Esophagus squamous epithelium (tissue), 5 donors: ENCODE measurements around the gene CMA1. TPM values are rescaled to one million over a fixed set of nuclear protein-coding genes. Genes with fewer than 3 reads are reported as not detected.

ENCODE experiments used
- DNase-seq: peaks from one replicate; lab custom pipeline; 2025; lab: John Stamatoyannopoulos, UW
- H3K27ac ChIP-seq, 4 donors: fragments of 200-600 bp; sonication (generic); one replicate each; pipeline ENCODE4 v1.5.1; 2016 to 2019; ENCODE audit warnings: mild to moderate bottlenecking in 1 of 4
- H3K27me3 ChIP-seq, 4 donors: fragments of 200-600 bp; sonication (generic); 1 replicate in 3 of 4; 2 replicates in 1 of 4; pipeline versions ENCODE4 v1.5.1 to v1.6.0; 2017 to 2021; ENCODE audit warnings: antibody characterized with exemption in 1 of 4
- H3K36me3 ChIP-seq, 3 donors: fragments of 200-600 bp; sonication (generic); one replicate each; pipeline ENCODE4 v1.5.1; 2016 to 2019
- H3K4me1 ChIP-seq, 3 donors: fragments of 200-600 bp; sonication (generic); one replicate each; pipeline ENCODE4 v1.5.1; 2017 to 2019
- H3K4me3 ChIP-seq, 4 donors: fragments of 200-600 bp; sonication (generic); 1 replicate in 3 of 4; 2 replicates in 1 of 4; pipeline ENCODE4 v1.5.1; 2016 to 2019; ENCODE audit warnings: mild to moderate bottlenecking in 2 of 4, moderate library complexity in 1 of 4
- H3K9me3 ChIP-seq, 3 donors: fragments of 200-600 bp; sonication (generic); one replicate each; pipeline ENCODE4 v1.5.1; 2016 to 2019
- POLR2A ChIP-seq, 4 donors: fragments of 450-650 bp; IDR thresholded peaks; one replicate each; pipeline ENCODE4 v1.6.1; 2017; ENCODE audit warnings: antibody characterized with exemption in 4 of 4, mild to moderate bottlenecking in 4 of 4, moderate library complexity in 3 of 4
- WGBS, 2 donors: methylation state at CpG; one replicate each; pipeline ENCODE4 v1.1.5; 2018; 5-methylcytosine and 5-hydroxymethylcytosine counted together
- intact Hi-C: fragments of 100-400 bp; cut with DNase I; formaldehyde crosslinking; loops from one replicate; pipeline ENCODE4 v1.15.0; 2022
- total RNA-seq, 4 donors: library from RNA; depleted of rRNA; stranded (reverse); fragments of >200 nt; gene quantifications; one replicate each; pipeline ENCODE4 v1.1.0, GENCODE V29; 2016
- TF ChIP-seq, protein P1 (sequence below), 6 experiments: fragments of 450-650 bp in 4 of 6; fragments of 200-600 bp in 2 of 6; sonication (generic) in 2 of 6; IDR thresholded peaks; one replicate each; pipeline ENCODE4 v1.5.1; 2016 to 2019; ENCODE audit warnings: antibody characterized with exemption in 6 of 6, mild to moderate bottlenecking in 4 of 6, moderate library complexity in 4 of 6
- donor health status: DM: yes; HTN: yes; CAD: no.

The CMA1 gene
- total RNA-seq, 4 donors from 2014 or later = 0.53 to 2.7 TPM; not detected in 2

DNA sequence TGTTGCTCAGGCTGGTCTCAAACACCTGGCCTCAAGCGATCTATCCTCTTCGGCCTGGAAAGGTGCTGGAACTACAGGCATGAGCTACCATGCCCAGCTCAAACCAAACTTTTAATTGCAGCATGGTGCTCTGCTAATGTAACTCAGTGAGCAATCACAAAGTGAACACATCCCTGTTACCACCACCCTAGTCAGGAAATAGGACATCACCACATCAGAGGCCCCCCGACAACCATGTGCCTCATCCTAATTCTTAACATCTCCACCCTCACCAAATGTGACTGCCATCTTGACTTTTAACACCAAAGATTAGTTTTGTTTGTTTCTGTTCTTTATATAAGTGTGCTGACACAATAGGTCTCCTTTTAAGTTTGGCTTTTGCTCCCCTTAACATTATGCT, 42.7 kb downstream of the CMA1 start:
- Histone ChIP-seq H3K27me3 (no peaks in the 10 kb centered on the region), H3K27ac (no peak overlapping the region)
- intact Hi-C loops = no loop called here

DNA sequence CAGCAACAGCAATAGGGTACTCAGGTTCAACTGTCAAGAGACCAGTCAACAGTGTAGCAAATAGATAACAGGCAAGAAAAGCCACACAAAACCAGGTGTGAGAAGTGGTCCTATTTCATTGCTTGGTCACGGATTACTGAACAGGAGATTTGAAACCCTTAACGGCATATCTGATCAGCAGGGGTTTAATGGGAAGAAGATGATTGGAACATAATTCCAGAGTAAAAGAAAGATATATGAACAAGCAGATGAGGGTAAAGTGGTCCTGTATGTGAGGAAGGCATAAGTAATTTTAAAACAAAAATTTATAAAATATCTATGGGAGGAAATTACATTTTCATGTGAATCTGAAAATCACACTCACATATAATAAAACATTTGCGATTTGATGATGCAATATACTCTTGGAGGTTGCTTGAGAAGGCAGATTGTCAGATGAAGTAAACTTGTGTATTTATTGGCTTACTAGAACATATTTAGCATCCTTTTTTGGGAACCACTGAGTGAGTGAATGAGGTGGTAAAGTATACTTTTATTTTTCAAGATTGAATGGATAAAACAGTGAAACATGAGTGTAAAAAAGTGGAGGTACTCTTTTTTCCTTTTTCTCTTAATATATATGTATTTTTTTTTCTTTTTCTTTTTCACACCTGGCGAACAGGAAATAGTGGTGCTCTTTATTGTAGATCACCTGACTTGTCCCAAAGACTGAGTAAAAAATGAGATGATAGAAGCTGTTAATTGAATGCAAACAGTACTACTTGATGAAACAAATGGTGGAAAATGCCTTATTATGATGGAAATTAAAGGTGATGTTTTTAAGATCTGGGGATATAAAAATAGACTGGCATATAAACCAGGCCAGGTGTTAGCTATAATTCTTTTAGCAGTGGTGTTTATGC, 43.9 kb downstream of the CMA1 start:
- Histone ChIP-seq H3K27ac (no peak overlapping the region), H3K27me3 (no peaks in the 10 kb centered on the region), H3K9me3 (no peaks in the 10 kb centered on the region), H3K4me3 (no peak overlapping the region), H3K36me3 (no peaks in the 10 kb centered on the region), H3K4me1 (no peaks in the 10 kb centered on the region)
- no peak for DNase-seq
- TF ChIP-seq POLR2A (IDR thresholded peaks at IDR 0.05) = no peak
- TF ChIP-seq, protein P1, sequence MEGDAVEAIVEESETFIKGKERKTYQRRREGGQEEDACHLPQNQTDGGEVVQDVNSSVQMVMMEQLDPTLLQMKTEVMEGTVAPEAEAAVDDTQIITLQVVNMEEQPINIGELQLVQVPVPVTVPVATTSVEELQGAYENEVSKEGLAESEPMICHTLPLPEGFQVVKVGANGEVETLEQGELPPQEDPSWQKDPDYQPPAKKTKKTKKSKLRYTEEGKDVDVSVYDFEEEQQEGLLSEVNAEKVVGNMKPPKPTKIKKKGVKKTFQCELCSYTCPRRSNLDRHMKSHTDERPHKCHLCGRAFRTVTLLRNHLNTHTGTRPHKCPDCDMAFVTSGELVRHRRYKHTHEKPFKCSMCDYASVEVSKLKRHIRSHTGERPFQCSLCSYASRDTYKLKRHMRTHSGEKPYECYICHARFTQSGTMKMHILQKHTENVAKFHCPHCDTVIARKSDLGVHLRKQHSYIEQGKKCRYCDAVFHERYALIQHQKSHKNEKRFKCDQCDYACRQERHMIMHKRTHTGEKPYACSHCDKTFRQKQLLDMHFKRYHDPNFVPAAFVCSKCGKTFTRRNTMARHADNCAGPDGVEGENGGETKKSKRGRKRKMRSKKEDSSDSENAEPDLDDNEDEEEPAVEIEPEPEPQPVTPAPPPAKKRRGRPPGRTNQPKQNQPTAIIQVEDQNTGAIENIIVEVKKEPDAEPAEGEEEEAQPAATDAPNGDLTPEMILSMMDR (IDR thresholded peaks at IDR 0.05) = no peak
- intact Hi-C loops = no loop called here
- WGBS, 2 donors = 67 to 78% methylated on average over 4 of the region's 4 CpGs

More for the DNA sequence above, 42.7 kb downstream of the CMA1 start:
- Histone ChIP-seq H3K36me3 (no peaks in the 10 kb centered on the region), H3K4me3 (no peak overlapping the region), H3K4me1 (no peaks in the 10 kb centered on the region), H3K9me3 (no peaks in the 10 kb centered on the region)
- no peak for DNase-seq
- TF ChIP-seq POLR2A (IDR thresholded peaks at IDR 0.05) = no peak
- TF ChIP-seq, protein P1 (IDR thresholded peaks at IDR 0.05) = no peak
- WGBS, 2 donors = 94 to 98% methylated on average over 3 of the region's 3 CpGs

DNA sequence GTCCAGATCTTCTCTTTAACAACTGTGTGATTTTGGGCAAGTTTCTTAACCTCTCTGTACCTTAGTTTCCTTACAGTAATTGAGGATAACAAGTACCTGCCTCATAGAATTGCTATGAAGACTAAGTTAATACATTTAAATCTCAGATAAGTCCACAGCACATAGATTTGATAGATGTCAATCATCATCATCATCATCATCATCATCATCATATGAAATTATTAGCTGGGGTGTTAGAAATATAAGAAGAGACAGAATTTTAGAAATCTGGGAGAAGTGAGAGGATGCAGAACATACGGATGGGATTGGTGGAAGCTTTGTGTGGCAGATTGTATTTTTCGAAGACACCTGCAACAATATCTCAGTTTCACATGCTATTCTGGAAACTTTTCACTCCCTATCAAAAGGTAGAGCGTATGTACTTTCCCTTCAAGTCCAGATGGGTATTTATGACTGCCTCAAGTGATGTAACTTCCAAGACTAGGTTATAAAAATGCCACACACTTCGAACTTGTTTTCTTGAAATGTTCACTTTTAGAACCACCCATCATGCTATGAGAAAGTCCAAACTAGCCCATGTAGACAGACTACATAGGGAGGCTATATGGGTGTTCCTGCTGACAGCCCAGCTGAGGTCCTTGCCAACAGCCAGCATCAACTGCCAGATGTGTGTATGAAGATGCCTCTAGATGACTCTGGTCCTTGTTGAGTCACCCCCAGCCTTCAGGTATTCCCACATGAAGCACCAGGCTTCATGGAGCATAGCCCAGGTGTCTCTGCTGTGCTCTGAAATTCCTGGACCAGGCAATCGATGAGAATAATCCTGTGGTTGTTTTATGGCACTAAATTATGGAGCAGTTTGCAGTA, 44.8 kb downstream of the CMA1 start:
- H3K4me3 ChIP-seq = no peak overlapping the region
- no peaks in the 10 kb centered on the region for H3K36me3 ChIP-seq
- WGBS, 2 donors = 55 to 68% methylated on average over 4 to 5 of the region's 5 CpGs
- no peaks in the 10 kb centered on the region for H3K27me3 ChIP-seq
- intact Hi-C loops = no loop called here
- TF ChIP-seq, protein P1 (IDR thresholded peaks at IDR 0.05) = no peak
- no peak for TF ChIP-seq POLR2A (IDR thresholded peaks at IDR 0.05)
- no peaks in the 10 kb centered on the region for H3K4me1 ChIP-seq
- DNase-seq = no peak
- H3K27ac ChIP-seq = no peak overlapping the region
- H3K9me3 ChIP-seq = no peaks in the 10 kb centered on the region

DNA sequence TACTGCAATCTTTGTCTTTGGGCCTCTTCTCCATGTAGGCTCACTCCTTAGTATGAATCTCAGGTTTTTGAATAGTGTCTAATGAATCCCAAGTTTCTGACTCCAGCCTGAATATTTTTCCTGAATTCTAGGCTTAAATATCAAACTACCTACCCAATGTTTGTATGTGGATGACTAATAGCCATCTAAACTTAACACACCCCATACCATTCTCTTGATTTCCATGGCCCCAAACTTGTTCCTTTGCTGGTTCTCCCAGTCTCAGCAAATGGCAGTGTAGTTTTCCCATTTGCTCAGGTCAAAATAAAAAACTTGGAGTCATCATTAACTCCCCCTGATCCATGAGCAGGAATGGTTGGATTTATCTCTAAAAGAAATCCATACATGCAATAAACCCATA, 46.7 kb downstream of the CMA1 start:
- no peaks in the 10 kb centered on the region for H3K4me1 ChIP-seq
- intact Hi-C loops = no loop called here
- H3K27ac ChIP-seq = no peak overlapping the region
- H3K9me3 ChIP-seq = no peaks in the 10 kb centered on the region
- no peaks in the 10 kb centered on the region for H3K36me3 ChIP-seq
- DNase-seq = no peak
- TF ChIP-seq, protein P1 (IDR thresholded peaks at IDR 0.05) = no peak
- TF ChIP-seq POLR2A (IDR thresholded peaks at IDR 0.05) = no peak
- H3K4me3 ChIP-seq = no peak overlapping the region
- no peaks in the 10 kb centered on the region for H3K27me3 ChIP-seq

DNA sequence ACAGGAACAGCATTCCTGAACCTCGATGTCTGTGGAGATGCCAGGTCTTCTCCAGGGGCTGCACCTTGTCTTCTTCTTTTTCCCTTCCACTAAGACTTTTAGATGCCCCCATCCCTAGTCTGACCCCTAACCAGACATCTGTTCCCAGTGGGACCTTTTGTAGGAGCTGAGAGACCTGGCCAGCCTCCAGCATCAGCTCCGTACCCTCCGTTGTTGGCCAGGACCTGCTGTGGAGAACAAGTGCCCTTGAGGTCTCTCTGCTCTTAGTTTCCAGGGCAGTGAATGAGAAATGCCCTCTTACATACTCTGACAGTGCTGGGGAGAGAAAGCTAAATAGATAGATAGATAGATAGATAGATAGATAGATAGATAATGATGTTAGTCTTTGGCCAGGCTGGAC, 48.7 kb downstream of the CMA1 start:
- 70 to 79% methylated on average over 3 of the region's 3 CpGs for WGBS, 2 donors
- Histone ChIP-seq H3K4me1 (no peaks in the 10 kb centered on the region), H3K9me3 (no peaks in the 10 kb centered on the region), H3K27ac (no peak overlapping the region), H3K36me3 (no peaks in the 10 kb centered on the region), H3K4me3 (no peak overlapping the region), H3K27me3 (no peaks in the 10 kb centered on the region)
- TF ChIP-seq, protein P1 (IDR thresholded peaks at IDR 0.05) = no peak
- no peak for DNase-seq
- intact Hi-C loops = no loop called here
